GM04503 (cell line): ENCODE data around the gene CDKN1B.

Experiments
- DNase-seq: peaks from one replicate; pipeline ENCODE4 v3.0.0-alpha.2; 2012; ENCODE audit warnings: low read depth

CDKN1B gene

GRCh38 chr12:12701457-12701856, 15.7 kb upstream of the CDKN1B start:
- DNase-seq: no peak

- peak; percentile 62 for DNase-seq
These were observed 12.5 kb upstream of the CDKN1B start for GRCh38 chr12:12704593-12705230.

- DNase-seq: no peak
These were observed 11.2 kb upstream of the CDKN1B start for GRCh38 chr12:12705838-12706520.

GRCh38 chr12:12713932-12714275, 3.3 kb upstream of the CDKN1B start:
- DNase-seq: no peak

DNA sequence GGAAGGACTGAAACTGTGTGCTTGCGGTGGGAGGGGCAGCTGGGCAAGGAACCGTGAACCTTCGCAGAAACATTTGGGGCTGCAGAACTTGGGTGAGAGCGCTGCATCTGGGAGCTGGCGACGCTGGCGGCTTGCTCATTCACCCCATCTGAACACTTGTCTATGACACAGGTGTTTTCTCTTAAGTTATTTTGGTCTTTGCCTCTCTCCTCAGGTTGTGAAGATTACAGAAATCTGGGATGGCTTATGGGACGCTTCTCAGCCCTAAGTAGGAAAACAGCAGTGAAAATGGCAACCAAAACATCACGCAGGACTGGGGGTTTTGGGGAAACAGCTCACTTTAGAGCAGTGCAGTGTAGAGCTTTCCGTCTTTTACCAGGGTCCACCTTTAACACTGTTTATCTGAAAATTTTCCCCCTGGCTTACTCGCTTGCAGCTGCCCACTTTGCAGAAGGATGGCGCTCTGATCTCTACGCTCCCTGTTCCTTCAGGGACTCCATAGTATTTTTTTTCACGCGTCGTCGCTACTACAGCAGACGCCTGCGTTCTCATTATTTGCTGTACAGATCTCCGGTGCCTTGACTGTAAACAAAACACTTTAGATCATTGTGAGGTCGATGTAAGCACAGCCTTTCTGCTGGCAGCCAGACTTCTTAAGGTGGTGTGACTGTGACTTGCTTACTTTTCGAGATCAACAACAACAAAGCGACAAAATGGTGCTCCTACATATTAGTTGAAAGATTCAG, 2.7 kb upstream of the CDKN1B start:
- DNase-seq: no peak

DNA sequence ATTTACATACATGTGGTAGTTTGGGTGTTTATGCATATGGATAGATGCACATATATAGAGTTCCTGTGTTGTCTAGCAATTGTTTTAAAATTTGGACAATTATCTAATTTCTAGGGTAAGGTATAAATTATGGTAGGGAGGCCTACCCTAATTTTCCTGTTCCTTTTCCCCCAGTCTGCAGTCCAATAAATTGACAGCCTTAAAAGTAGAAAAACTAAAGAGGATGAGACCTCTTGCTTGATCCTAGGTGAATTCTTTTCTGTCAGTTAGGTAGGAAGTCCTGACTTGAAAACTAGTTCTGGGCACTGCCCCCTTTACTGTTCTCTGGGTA, 2.1 kb upstream of the CDKN1B start:
- DNase-seq: no peak

GRCh38 chr12:12715459-12716150, 1.6 kb upstream of the CDKN1B start:
- no peak for DNase-seq

DNA sequence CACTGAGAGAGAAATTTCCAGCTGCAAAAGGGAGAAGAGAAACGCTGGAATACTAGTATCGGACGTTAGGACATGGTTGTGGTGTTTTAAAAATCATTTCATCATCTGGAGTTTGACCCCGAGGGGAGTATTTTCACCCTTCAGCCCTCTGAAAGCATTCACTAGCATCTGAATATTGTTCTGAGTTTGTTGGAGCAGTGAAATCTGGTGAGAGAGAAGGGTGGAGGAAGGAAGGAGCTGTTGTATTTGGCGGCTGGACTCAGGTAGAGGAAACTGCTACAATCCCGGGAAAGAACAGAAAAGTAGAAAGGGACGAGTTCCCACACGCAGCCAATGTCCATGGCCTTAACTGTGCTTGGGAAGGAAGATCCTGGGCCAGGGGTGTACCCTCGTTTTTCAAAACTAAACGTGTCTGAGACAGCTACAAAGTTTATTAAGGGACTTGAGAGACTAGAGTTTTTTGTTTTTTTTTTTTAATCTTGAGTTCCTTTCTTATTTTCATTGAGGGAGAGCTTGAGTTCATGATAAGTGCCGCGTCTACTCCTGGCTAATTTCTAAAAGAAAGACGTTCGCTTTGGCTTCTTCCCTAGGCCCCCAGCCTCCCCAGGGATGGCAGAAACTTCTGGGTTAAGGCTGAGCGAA, 896 bp upstream of the CDKN1B start:
- no peak for DNase-seq

DNA sequence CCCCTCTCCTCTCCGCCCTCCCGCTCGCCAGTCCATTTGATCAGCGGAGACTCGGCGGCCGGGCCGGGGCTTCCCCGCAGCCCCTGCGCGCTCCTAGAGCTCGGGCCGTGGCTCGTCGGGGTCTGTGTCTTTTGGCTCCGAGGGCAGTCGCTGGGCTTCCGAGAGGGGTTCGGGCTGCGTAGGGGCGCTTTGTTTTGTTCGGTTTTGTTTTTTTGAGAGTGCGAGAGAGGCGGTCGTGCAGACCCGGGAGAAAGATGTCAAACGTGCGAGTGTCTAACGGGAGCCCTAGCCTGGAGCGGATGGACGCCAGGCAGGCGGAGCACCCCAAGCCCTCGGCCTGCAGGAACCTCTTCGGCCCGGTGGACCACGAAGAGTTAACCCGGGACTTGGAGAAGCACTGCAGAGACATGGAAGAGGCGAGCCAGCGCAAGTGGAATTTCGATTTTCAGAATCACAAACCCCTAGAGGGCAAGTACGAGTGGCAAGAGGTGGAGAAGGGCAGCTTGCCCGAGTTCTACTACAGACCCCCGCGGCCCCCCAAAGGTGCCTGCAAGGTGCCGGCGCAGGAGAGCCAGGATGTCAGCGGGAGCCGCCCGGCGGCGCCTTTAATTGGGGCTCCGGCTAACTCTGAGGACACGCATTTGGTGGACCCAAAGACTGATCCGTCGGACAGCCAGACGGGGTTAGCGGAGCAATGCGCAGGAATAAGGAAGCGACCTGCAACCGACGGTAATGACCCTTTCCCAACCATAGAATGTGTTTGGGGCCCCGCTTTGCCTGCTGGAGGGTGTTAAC, 615 bp downstream of the CDKN1B start:
- no peak for DNase-seq

- no peak for DNase-seq
These were observed 1.2 kb downstream of the CDKN1B start for GRCh38 chr12:12718381-12718759.

DNA sequence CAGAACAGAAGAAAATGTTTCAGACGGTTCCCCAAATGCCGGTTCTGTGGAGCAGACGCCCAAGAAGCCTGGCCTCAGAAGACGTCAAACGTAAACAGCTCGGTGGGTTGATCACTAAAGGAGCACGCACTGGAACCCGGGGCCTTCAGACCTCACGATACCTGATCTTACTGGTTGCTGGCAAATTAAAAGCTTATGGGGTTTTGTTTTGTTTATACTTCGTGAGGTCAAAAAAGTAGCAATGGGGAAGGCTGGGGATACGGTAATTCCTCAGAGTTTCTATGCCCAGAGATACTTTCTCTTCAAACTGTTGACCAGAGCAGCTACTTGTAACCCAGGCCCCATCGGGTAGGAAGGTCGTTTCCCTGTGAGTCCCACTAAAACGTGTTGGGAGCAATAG, 1.7 kb downstream of the CDKN1B start:
- no peak for DNase-seq

GRCh38 chr12:12719496-12719895, 2.3 kb downstream of the CDKN1B start:
- no peak for DNase-seq

GRCh38 chr12:12720052-12720451, 2.9 kb downstream of the CDKN1B start:
- no peak for DNase-seq

DNA sequence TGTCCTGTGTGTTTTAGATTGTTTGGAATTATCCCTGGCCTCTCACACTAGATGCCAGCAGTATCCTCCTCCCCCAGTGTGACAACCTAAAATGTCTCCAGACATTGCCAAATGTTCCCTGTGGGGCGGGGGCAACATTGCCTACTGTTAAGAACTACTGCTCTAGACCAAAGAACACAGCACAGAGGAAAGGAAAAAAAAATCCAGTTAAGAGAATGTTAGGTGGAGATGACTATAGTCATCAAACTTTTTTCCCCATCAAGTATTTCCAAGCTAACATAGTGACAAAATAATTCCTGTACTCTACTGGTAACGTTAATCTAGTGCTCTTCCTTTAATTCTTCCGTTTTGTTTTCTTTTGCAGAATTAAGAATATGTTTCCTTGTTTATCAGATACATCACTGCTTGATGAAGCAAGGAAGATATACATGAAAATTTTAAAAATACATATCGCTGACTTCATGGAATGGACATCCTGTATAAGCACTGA, 3.5 kb downstream of the CDKN1B start:
- DNase-seq: no peak

DNA sequence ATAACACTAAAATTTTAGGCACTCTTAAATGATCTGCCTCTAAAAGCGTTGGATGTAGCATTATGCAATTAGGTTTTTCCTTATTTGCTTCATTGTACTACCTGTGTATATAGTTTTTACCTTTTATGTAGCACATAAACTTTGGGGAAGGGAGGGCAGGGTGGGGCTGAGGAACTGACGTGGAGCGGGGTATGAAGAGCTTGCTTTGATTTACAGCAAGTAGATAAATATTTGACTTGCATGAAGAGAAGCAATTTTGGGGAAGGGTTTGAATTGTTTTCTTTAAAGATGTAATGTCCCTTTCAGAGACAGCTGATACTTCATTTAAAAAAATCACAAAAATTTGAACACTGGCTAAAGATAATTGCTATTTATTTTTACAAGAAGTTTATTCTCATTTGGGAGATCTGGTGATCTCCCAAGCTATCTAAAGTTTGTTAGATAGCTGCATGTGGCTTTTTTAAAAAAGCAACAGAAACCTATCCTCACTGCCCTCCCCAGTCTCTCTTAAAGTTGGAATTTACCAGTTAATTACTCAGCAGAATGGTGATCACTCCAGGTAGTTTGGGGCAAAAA, 4.1 kb downstream of the CDKN1B start:
- no peak for DNase-seq

GRCh38 chr12:12721814-12722434, 4.8 kb downstream of the CDKN1B start:
- no peak for DNase-seq

DNA sequence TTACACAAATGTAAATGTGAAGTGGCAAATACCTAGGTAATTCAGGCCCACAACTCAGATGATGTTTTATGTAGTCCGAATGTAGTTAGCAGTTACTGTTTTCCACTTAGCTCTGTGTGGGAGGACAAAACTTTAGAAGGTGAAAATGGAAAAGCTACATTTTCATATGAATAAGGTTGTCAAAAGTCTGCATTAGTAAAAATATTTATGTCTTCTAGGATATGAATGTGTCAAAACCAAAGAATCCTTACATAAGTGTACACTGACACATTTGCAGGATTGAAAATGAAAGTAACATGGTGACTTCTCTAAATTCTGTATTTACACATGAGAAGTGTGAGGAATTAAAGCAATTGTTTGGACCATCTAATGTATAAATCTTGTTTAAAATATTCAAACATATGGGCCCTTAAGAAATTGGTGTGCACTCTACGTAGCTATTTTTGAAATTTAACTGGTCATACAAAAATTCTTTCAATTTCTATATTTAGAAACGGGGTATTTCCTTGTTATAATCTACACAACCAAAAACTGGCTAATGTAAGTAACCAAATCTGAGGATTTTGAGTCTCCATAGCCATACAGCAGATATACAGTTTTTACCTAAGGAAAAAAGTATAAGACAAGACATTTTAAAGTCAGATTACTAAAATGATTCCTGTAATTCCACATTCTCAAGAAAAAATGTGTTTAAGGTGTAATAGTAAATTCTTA, 5.4 kb downstream of the CDKN1B start:
- DNase-seq: no peak

GRCh38 chr12:12723149-12723680, 6.0 kb downstream of the CDKN1B start:
- no peak for DNase-seq

GRCh38 chr12:12723681-12724420, 6.7 kb downstream of the CDKN1B start:
- DNase-seq: no peak
